Activated effector memory CD4-positive, alpha-beta T cell treated with anti-CD3 and anti-CD28 coated beads, Interleukin-2, amount 50 U/mL, for 16 hours (primary cell): ENCODE measurements around the gene CNTNAP5.

ENCODE experiments used
- DNase-seq: peaks from one replicate; pipeline ENCODE4 v3.0.0-alpha.2; 2020

CNTNAP5 gene

GRCh38 chr2:124740636-124741035, 715.5 kb downstream of the CNTNAP5 start:
- no peak for DNase-seq

DNA sequence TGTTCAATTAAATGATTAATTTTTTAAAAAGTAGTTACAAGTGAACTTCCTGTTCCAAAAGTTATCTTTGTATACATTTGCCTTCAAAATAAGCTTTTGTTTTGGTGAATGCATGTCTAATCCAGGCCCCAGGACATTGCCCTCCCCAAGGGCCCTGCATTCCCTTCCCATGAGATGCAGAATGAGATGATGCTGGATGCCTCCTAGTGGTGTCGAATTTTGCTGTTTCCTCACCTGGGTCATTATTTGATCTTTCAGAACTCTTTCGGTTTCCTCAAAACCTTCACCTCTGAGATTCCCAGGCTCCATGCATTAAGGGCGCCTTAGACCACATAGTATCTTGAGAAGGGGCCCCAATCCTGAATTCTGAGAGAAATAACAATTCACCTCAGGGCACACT, 728.8 kb downstream of the CNTNAP5 start:
- DNase-seq: no peak

GRCh38 chr2:124755386-124755785, 730.3 kb downstream of the CNTNAP5 start:
- DNase-seq: no peak

DNA sequence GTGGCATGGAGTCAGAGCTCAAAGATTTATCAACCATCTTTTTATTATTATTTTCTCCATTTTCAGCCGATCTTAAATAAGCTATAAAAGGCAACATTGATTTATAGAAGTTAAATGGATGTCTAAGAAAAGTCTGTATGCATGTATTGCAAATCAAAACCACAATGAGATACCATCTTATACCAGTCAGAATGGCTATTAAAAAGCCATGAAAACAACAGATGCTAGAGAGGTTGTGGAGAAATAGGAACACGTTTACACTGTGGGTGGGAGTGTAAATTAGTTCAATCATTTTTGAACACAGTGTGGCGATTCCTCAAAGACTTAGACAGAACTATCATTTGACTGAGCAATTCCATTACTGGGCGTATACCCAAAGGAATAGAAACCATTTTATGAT, 731.0 kb downstream of the CNTNAP5 start:
- no peak for DNase-seq

DNA sequence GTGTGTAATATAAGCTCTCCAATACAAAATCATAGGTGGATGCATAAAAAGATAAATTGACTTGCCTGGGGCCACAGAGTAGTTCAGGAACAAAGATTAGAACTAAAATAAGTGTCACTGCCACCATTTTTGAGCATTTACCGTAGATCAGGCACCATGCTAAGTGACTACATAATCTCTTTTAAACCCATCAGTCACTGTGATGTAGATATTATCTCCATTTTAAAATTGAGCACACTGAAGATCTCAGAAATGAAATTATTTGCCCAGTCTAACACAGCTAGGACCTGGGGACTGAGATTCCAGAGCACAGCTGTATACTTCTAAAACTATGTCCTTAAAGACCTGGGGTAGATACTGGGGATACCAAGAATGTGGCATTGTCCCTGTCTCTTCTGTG, 737.3 kb downstream of the CNTNAP5 start:
- no peak for DNase-seq

DNA sequence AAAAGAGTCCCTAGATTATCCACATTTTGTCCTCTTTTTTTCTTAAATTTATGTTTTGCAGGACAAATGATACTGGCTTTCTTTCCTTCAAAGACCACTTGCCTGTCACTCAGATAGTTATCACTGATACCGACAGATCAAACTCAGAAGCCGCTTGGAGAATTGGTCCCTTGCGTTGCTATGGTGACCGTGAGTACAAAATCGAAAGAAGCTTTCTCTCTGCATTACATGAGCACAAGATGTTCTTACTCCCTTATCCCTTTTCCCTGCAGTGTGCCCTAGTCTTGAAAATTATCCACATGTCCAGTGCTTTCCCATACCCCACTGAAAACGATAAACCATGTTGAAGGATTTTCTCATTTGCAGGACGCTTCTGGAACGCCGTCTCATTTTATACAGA, 738.5 kb downstream of the CNTNAP5 start:
- no peak for DNase-seq

DNA sequence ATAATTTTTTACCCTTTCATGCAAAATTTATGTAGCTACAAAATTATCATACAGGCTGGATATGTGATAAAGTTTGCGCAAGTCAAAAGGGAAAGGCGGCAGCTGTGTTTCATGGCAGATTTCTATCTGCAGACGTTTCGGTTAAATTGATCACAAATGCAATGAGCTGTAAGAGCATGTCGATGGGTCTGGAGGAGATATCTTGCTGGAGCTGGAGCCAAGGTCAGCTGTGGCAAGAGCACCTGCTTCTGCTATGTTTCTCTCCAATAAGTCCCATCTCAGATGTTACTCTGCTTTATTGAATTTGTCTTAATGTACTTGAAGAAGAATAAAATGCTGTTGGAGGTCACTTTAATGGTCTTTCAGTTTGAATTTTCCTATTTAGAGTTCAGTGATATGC, 749.7 kb downstream of the CNTNAP5 start:
- no peak for DNase-seq

- no peak for DNase-seq
Observed at GRCh38 chr2:124776332-124776731, 751.2 kb downstream of the CNTNAP5 start.

DNA sequence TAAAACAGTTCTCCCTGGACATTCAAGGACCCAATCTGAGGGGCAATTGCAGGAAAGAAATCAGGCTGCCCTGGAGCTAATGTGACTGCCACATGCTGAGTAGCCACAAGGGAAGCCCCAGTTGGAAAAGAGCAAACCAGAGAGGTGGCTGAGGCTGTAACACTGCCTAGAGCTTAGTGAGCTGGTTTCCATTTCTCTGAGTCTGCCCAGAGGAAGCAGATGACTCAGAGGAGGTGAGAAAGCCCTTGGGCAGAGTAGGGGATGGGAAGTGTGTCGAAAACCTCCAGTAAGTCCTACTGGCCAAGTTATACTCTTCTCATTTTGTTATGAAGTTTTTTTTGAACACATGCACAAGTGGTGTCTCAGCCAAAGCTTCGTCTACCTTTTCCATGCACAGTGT, 753.0 kb downstream of the CNTNAP5 start:
- DNase-seq: no peak

GRCh38 chr2:124796647-124797046, 771.6 kb downstream of the CNTNAP5 start:
- no peak for DNase-seq

DNA sequence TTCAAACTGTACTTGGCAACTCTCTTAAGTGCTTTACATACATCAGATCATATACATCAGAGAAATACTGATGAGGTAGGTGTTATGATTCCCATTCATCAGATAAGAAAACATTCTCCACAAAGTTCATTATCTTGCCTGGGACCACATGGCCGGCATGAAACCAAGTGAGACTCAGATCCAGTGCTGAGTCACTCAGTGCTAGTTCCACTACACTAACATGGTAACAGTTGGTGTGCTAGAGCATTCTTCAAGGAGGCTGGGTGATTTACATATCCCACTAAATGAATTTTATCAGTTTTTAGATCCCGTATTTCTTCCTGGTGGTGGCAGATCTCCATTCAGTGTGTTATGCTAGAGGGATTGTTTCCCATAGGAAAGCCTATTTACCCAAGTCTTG, 772.0 kb downstream of the CNTNAP5 start:
- DNase-seq: no peak

GRCh38 chr2:124798551-124798950, 773.5 kb downstream of the CNTNAP5 start:
- DNase-seq: no peak

DNA sequence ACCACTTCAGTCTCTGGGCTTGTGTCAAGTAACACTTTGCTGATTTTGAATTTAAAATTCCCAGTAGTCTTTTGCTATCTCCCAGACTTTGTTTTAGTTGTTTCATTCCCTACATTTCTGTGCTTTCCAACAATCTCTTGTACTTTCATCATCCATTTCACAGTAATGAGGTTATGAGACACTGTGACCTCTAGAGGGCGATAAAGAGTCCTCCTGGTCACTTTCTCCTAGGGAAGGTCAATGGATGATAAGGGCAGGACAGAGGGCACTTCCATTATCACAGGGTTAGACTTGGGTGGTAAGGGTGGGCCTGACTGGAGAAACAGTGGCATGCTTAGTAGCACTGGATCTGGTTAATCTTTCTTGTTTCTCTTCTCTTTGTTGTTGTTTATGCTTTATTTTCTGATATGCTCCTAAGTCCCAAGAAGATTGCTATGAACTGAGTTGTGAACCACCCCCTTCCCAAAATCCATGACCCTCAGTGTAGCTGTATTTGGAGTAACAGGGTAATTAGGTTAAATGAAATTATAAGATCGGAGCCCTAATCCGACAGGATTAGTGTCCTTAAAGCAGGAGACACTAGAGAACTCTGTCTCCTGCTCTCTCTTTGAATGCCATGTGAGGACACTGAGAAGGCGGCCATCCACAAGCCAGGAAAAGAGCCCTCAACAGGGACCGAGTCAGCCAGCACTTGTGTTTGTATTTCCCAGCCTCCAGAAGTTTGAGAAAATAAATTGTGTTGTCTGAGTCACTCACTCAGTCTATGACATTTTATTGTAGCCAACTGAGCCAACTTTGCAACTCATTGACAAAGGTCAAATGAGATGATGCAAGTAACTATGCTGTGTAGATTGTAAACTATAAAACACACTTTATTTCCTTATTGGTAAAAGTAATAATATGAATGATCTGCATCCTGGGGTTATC, 779.2 kb downstream of the CNTNAP5 start:
- DNase-seq: no peak

GRCh38 chr2:124805060-124805459, 780.0 kb downstream of the CNTNAP5 start:
- DNase-seq: no peak

- no peak for DNase-seq
Observed at GRCh38 chr2:124810132-124810531, 785.0 kb downstream of the CNTNAP5 start.

DNA sequence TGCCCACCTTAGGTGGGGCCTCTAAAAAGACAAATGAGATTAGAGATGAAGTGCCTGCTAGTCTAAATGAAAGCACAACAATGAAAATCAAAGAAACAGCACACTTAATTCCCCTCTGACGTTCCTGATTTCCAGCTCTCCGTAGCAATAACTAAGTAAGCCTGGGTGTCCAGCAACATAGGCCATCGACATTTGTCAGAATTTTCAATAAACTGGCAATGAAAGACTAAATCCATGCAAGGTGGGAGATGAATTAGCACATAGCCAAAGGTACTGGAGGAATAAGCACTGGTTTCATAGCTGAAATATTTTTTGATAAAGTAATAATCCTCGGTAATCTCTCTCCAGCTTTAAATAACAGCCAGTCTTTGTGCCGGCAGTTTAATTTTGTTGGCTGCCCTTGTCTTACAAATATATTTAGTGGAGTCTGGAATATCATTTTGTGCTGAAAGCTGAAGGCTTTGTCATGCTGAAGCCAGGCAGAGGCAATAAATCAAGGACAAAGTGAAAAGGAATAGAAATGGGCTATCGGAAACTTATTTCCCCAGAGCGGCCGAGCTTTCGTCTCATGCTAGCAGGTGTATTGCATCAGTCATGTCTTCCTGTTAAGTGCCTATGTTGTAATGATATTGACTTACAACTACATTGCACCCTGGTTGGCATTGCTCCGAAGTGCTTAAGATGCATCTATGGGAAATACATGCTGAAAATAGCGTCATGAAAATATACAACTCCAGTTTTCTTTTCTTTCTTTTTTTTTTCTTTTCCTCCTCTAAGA, 790.1 kb downstream of the CNTNAP5 start:
- DNase-seq: no peak

DNA sequence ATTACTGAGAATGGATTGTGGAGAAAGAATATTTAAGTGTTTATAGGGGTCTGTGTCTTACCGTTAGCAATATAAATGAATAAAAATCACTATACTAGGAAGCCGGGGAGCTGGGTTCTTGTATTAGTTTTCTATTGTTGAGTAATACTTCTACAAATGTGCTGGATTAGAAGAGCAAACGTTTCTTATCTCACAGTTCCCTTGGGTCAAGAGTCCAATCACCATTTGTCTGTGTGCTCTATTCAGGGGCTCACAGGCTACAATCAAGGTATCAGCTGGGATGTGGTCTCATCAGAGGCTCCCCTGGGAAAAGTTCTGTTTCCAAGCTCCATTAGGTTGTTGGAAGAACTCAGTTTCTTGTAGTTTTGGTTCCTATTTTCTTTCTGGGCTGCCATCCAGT, 790.9 kb downstream of the CNTNAP5 start:
- no peak for DNase-seq

DNA sequence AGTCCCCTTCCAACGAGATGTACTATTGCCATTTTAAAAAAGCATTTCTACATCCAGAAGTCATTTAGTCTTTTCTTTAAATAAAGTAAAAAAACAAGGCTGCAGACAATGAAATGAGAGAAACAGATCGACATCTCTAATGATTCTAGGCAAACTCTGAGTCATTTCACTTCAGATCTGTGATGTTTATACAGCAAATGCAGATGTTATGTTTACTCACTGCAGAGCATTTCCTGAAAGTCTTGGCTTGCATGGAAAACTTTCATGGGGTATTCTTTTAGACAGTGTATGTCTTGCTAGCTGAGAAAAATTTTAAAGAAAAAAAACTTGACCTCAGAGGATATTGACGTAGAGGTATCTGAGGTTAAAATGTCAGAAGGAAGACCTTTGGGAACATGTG, 797.4 kb downstream of the CNTNAP5 start:
- DNase-seq: no peak

- DNase-seq: no peak
Observed at GRCh38 chr2:124824441-124824840, 799.4 kb downstream of the CNTNAP5 start.

GRCh38 chr2:124832521-124832920, 807.4 kb downstream of the CNTNAP5 start:
- no peak for DNase-seq

GRCh38 chr2:124834331-124834730, 809.2 kb downstream of the CNTNAP5 start:
- no peak for DNase-seq

DNA sequence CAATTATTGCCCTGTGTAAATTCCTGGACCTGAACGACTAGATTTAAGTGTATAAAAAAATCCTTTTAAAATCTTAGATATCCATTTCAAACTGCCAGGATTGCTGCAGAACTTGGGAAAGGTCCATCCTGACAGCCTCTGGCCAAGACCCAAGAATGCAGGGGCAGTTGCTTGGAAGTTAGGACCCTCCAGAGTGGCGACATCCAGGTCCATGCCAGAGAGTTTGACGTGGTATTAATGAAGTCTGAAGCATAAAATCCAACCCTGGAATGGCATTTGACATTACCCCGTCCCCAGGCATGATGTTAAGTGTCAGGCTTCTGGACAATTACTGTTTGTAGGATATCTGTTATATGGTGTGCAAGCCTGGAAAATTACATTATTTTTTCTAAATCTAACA, 810.2 kb downstream of the CNTNAP5 start:
- no peak for DNase-seq

DNA sequence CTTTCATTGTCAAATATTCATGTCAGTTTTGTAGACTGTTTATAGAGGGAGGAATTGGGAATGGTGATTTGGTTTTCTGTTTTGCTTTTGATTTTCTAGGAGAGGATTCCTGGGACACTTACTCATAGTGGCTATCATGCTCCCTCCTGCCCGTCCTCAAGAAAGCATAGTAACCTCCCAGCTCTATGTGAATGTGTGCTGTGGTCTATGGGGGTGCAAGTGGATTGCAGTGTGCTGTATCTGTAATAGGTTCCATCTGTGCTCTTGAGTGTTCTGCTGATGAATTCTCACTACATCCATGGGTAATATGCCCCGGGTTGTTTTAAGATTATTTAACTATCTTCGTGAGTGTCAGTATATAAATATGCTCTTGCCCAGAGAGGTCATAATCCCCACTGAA, 811.3 kb downstream of the CNTNAP5 start:
- DNase-seq: no peak

- no peak for DNase-seq
Observed at GRCh38 chr2:124837496-124837895, 812.4 kb downstream of the CNTNAP5 start.
